Measurements from ENCODE around the gene TROAP. TPM values are rescaled to one million over a fixed set of nuclear protein-coding genes. Genes with fewer than 3 reads are reported as not detected.

The TROAP gene
- total RNA-seq, 1 donor from 2014 or later, result 44.9 TPM

- H3K36me3 Mint-ChIP-seq (ENCODE audit: insufficient read depth), result peaks cover 3% of the 10 kb centered on the region
- peaks cover 66% of the 10 kb centered on the region for H3K27me3 Mint-ChIP-seq
- no peak overlapping the region for H3K4me3 Mint-ChIP-seq (ENCODE audit: low read depth)
These were observed 13.0 kb downstream of the TROAP start for GRCh38 chr12:49335955-49336644.

GRCh38 chr12:49336645-49337584, 13.9 kb downstream of the TROAP start, which contains the start of gene C1QL4:
C1QL4 (minus strand) TSS chr12:49337188; CDS start chr12:49336477, 711 bp downstream.
- H3K4me3 Mint-ChIP-seq (ENCODE audit: low read depth), result peak within 1 kb of the TSS; percentile 59
- H3K27me3 Mint-ChIP-seq, result peaks cover 72% of the 10 kb centered on the region
- H3K27ac Mint-ChIP-seq, result no peak within 1 kb of the TSS
- peaks cover 10% of the 10 kb centered on the region for H3K4me1 Mint-ChIP-seq (ENCODE audit: low read depth)
- no peaks in the 10 kb centered on the region for H3K9me3 Mint-ChIP-seq (ENCODE audit: low read depth)
- peaks cover 1% of the 10 kb centered on the region for H3K36me3 Mint-ChIP-seq (ENCODE audit: insufficient read depth)
- DNase-seq (ENCODE audit: low spot score, unreplicated experiment), result peak; percentile 95
- TF ChIP-seq CTCF (IDR thresholded peaks at IDR 0.05; ENCODE audit: unreplicated experiment), result peak; percentile 99

More at GRCh38 chr12:49335955-49336644, 13.0 kb downstream of the TROAP start:
- Mint-ChIP-seq H3K4me1 (ENCODE audit: low read depth) (peaks cover 12% of the 10 kb centered on the region), H3K9me3 (ENCODE audit: low read depth) (no peaks in the 10 kb centered on the region), H3K27ac (no peak overlapping the region)
- no peak for DNase-seq (ENCODE audit: low spot score, unreplicated experiment)
- no peak for TF ChIP-seq CTCF (IDR thresholded peaks at IDR 0.05; ENCODE audit: unreplicated experiment)

GRCh38 chr12:49338830-49339463, 15.9 kb downstream of the TROAP start:
- no peaks in the 10 kb centered on the region for H3K9me3 Mint-ChIP-seq (ENCODE audit: low read depth)
- no peak overlapping the region for H3K4me3 Mint-ChIP-seq (ENCODE audit: low read depth)
- H3K36me3 Mint-ChIP-seq (ENCODE audit: insufficient read depth), result no peaks in the 10 kb centered on the region
- H3K4me1 Mint-ChIP-seq (ENCODE audit: low read depth), result peaks cover 16% of the 10 kb centered on the region
- TF ChIP-seq CTCF (IDR thresholded peaks at IDR 0.05; ENCODE audit: unreplicated experiment), result no peak
- DNase-seq (ENCODE audit: low spot score, unreplicated experiment), result no peak
- H3K27ac Mint-ChIP-seq, result no peak overlapping the region
- H3K27me3 Mint-ChIP-seq, result peaks cover 76% of the 10 kb centered on the region

GRCh38 chr12:49339464-49339861, 16.4 kb downstream of the TROAP start:
- no peak for DNase-seq (ENCODE audit: low spot score, unreplicated experiment)
- H3K9me3 Mint-ChIP-seq (ENCODE audit: low read depth), result no peaks in the 10 kb centered on the region
- no peak for TF ChIP-seq CTCF (IDR thresholded peaks at IDR 0.05; ENCODE audit: unreplicated experiment)
- no peaks in the 10 kb centered on the region for H3K36me3 Mint-ChIP-seq (ENCODE audit: insufficient read depth)
- H3K27ac Mint-ChIP-seq, result no peak overlapping the region
- H3K4me1 Mint-ChIP-seq (ENCODE audit: low read depth), result peaks cover 16% of the 10 kb centered on the region
- H3K27me3 Mint-ChIP-seq, result peaks cover 74% of the 10 kb centered on the region
- H3K4me3 Mint-ChIP-seq (ENCODE audit: low read depth), result no peak overlapping the region
